GM19324 (cell line): Measurements from ENCODE around the gene TBC1D23.
"Not testable (repeated sequence)": the region's sequence is repeated elsewhere in the genome, so short reads cannot be mapped to it uniquely, and the experiment has no call there.

Experiments
- ATAC-seq: cut with Tn5 transposase; IDR thresholded peaks from one replicate; pipeline ENCODE4 v1.9.1; 2021; ENCODE audit warnings: mild to moderate bottlenecking, moderate library complexity; ENCODE audit not compliant: unreplicated experiment, low FRiP score

The TBC1D23 gene

DNA sequence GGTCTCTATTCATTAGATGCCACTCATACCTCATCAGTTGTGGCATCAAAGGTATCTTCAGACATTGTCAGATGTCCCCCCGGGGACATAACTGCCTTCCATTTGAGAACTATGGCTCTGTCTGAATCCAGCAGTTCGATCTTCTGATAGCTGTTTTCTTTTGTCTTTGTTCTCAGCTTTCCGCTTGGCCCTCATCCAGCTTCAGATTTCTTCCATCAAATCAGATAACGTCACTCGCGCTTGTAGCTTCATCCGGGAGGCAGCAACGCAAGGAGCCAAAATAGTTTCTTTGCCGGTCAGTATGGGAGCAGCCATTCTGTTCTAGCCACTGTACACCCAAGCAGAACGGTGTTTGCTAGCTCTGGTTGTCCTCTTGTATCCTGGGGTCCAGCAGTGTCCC lies 78.1 kb downstream of the TBC1D23 start:
- ATAC-seq = no peak

DNA sequence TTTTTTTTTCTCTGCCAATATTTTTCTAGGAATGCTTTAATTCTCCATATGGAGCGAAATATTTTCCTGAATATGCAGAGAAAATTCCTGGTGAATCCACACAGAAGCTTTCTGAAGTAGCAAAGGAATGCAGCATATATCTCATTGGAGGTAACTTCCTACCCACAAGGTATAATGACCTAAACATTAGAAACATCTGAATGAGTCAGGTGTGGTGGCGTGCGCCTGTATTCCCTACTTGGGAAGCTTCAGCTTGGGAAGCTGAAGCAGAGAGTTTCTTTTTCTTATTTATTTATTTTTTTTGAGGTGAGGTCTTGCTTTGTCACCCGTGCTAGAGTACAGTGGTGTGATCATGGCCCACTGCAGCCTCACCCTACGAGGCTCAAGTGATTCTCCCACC lies 79.0 kb downstream of the TBC1D23 start:
- ATAC-seq = no peak

- no peak for ATAC-seq
These were observed 79.7 kb downstream of the TBC1D23 start for GRCh38 chr3:100340527-100340926.

- ATAC-seq = no peak
These were observed 87.9 kb downstream of the TBC1D23 start for GRCh38 chr3:100348727-100349126.

- ATAC-seq = not testable (repeated sequence)
These were observed 91.0 kb downstream of the TBC1D23 start for GRCh38 chr3:100351770-100352169.

DNA sequence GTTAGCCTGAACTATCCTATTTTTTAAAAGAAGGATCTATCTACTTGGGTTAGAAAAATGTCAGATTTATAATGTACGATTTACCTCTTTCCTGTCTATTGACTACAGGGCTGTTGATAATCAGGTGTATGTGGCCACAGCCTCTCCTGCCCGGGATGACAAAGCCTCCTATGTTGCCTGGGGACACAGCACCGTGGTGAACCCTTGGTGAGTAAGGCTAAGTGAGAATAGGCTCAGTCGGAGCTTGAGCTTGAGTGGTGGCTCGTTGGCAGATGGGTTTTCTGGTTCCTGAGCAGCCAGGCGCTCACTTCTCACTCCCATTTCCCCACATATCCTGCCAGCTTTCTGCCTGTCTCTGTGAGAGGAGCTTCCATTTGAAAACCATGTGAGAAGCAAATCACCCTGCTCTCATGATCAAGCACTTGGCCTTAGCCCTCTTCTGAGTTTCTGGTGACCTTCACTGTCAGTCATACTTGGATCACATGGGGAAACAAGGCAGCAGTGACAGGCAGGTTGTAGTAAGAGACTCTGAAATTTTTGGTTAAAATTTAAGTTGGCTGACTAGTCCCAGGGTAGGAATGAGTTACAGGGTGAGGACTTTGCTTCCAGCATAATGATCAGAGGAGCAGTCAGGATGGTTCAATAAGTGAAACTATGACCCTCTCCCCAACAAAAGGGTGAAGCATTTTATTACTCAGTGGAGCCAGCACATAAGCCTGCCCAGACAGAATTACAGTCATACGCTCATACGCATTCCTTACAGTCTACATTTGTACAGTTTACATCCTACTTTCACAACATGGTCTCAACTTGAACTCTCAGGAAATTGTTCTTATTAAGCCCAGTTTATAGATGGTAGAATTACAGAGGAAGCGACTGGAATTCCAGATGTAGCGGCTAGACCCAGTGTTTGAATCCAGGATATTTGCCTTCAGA lies 91.8 kb downstream of the TBC1D23 start:
- no peak for ATAC-seq

DNA sequence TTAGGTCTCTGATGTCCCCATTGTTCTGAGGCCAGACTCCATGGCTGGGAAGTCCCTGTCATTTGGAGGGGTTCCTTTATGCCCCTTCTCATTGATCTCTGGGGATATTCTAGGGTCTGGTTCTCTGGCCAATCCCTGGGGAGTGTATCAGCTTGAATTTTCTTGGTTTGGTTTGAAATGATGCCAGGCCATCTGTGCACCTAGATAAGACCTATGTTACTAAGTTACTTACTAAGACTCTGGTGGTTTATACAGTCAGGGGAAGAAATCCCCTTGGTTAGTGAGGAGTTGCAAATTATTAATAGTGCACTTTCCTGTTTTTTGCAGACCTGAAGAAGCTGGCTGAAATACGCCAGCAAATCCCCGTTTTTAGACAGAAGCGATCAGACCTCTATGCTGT lies 94.1 kb downstream of the TBC1D23 start:
- no peak for ATAC-seq

DNA sequence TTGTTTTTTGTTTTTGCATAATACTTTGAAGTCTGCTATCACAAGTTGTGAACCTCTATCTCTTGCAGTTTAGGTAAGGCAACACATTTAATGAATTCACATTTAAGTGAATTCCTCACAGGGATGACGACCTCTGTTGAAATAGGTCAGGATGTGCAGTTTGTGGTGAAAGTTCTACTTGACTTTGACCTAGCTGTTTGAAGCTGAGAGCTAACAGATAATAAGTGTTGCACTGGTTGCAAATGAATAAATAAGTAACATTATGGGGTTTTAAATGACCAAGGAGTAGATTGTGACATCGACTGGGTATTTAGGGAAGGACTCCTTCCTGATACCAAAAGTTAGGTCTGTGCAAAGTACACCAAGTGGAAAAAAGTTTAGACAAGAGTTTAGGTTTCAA lies 97.6 kb downstream of the TBC1D23 start:
- no peak for ATAC-seq

DNA sequence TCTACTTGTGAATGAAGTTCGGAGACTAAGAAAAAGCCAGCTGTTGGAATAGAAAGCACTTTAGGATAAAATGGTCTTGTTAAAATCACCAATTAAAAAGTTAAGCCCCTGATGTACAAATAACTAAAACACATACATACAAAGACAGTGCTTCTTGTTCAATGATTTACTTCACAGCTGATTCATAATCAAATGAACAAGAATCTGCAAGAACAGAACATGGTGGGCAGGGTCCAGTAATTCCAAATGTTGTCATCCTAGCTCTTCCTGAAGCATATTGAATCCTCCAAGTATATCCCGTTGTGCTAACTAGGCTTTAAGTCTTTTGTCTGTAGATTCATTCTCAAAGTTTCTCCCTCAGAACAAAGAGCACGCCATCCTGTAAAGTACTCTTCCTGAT lies 98.2 kb downstream of the TBC1D23 start:
- ATAC-seq = no peak

DNA sequence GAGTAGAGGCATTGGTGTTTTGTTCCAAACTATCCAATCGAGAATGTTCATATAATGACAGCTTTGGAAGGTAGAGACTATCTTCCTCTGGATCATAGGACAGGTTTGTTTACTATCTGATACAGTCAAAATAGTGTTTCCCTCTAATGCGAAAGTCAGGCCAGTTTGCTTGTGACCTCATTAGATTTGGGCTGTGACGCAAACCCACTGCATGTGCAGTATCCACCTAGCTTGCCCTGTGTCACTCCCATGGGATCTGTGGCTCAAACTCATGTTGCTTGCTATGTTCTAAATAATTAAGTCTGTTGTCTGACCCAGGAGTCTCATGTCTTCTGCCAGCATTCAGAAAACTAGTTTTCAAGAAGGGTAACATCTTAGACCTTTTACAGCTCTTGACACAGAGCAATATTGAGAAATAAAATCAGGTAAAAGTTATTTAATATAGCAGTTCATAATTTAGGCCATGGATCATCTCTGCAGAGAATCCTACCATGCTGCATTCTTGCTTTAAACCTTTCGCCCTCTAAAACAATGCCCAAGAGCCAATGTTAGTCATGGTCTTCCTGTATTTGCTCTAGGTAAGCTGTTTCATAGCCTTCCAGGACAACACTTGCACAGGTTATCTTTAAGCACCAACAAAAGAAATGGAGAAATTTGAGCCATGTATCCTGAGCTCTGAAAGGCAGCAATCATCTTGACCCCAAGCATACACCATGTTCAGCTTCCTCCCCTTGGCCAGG lies 100.1 kb downstream of the TBC1D23 start:
- no peak for ATAC-seq

- ATAC-seq = no peak
These were observed 101.1 kb downstream of the TBC1D23 start for GRCh38 chr3:100361897-100362296.

- no peak for ATAC-seq
These were observed 103.6 kb downstream of the TBC1D23 start for GRCh38 chr3:100364421-100364820.

DNA sequence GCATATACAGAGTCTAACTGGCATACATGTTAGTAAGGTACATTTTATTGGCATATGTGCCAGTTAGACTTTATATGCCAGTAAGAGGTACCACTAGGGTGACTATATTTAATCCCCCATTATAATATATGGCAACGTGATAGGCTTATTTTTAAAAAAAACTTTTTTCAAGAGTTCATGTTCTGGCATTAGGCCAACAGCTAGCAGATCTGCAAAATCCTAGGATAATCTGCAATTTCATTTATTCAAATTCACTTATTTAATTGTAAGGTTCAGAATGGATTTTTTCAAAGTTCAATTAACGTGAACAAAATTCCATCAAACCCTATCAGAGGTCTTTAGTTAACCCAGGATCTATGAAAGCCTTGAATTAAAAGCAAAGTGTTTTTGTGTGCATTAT lies 105.6 kb downstream of the TBC1D23 start:
- ATAC-seq = no peak

DNA sequence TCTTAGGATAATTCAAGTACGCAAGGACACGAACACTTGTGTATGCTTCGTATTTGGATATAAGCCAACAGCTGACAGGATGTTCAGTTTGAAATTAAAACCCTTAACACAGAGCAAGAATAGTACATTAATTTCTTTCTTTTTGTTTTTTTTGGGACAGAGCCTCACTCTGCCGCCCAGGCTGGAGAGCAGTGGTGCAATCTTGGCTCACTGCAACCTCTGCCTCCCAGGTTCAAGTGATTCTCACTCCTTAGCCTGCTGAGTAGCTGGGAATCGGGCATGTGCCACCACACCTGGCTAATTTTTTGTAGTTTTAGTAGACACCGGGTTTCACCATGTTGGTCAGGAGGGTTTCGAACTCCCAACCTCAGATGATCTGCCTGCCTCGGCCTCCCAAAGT lies 107.6 kb downstream of the TBC1D23 start:
- ATAC-seq = no peak

DNA sequence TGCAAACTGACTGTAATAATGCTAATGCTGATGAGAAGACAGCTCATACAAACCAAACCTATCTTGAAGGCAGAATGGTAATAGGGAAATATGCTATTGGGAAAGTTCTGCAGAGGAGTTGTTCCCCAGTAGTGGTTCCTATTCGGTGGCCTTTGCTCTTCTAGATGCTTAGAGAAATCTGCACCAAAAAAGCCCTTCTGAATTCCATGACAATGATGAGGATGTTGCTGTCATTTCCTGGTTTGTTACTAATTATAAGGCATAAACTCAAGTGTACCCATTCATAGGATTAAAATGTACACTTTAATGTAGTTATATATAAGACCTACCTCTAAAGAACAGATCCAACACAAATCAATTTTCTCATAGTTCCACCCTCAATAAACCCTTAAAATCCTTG lies 110.0 kb downstream of the TBC1D23 start:
- no peak for ATAC-seq

DNA sequence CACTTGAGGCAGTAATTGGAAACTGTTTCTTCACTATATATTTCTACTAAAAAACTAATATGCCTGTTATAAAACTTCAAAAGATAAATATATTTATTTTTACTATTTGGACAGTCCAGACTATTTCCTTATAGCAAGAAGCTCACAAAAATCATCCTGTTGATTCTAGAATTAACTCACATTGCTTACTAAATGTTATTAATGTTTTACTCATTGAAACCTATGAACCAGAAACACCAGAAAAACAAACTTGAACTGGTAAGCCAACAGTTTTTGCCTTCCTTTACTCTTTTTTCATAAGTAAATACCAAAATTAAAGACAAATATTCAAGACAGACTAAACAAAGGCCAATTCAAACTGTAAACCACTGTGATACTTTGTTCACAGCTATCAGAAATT lies 113.7 kb downstream of the TBC1D23 start:
- ATAC-seq = no peak
